ENCODE measurements around the gene KASH5. TPM values are rescaled to one million over a fixed set of nuclear protein-coding genes. Genes with fewer than 3 reads are reported as not detected.

The KASH5 gene
- total RNA-seq, 1 experiment from 2014 or later, result 0.42 TPM

GRCh38 chr19:49355909-49356353, 32.1 kb upstream of the KASH5 start (continued):
- no peak for TF ChIP-seq ELF4 (CRISPR knock-in tag; IDR thresholded peaks at IDR 0.05; ENCODE audit: low read depth)
- TF ChIP-seq MYBL2 (CRISPR knock-in tag; IDR thresholded peaks at IDR 0.05), result no peak
- no peak for TF ChIP-seq ZNF317 (CRISPR knock-in tag; IDR thresholded peaks at IDR 0.05; ENCODE audit: borderline replicate concordance, low read depth)
- no peak for TF ChIP-seq IRF2 (CRISPR knock-in tag; IDR thresholded peaks at IDR 0.05; ENCODE audit: borderline replicate concordance, low read depth)
- TF ChIP-seq FOXP4 (CRISPR knock-in tag; IDR thresholded peaks at IDR 0.05), result no peak
- no peak for TF ChIP-seq MLX (CRISPR knock-in tag; IDR thresholded peaks at IDR 0.05)
- TF ChIP-seq, protein P1, sequence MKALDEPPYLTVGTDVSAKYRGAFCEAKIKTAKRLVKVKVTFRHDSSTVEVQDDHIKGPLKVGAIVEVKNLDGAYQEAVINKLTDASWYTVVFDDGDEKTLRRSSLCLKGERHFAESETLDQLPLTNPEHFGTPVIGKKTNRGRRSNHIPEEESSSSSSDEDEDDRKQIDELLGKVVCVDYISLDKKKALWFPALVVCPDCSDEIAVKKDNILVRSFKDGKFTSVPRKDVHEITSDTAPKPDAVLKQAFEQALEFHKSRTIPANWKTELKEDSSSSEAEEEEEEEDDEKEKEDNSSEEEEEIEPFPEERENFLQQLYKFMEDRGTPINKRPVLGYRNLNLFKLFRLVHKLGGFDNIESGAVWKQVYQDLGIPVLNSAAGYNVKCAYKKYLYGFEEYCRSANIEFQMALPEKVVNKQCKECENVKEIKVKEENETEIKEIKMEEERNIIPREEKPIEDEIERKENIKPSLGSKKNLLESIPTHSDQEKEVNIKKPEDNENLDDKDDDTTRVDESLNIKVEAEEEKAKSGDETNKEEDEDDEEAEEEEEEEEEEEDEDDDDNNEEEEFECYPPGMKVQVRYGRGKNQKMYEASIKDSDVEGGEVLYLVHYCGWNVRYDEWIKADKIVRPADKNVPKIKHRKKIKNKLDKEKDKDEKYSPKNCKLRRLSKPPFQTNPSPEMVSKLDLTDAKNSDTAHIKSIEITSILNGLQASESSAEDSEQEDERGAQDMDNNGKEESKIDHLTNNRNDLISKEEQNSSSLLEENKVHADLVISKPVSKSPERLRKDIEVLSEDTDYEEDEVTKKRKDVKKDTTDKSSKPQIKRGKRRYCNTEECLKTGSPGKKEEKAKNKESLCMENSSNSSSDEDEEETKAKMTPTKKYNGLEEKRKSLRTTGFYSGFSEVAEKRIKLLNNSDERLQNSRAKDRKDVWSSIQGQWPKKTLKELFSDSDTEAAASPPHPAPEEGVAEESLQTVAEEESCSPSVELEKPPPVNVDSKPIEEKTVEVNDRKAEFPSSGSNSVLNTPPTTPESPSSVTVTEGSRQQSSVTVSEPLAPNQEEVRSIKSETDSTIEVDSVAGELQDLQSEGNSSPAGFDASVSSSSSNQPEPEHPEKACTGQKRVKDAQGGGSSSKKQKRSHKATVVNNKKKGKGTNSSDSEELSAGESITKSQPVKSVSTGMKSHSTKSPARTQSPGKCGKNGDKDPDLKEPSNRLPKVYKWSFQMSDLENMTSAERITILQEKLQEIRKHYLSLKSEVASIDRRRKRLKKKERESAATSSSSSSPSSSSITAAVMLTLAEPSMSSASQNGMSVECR (CRISPR knock-in tag; IDR thresholded peaks at IDR 0.05; ENCODE audit: borderline replicate concordance), result no peak

- H3K36me3 Mint-ChIP-seq, result peaks cover 63% of the 10 kb centered on the region
- CTCF ChIA-PET, result no interaction called here
- no peak overlapping the region for H3K27ac Mint-ChIP-seq
- POLR2A ChIA-PET, result interaction anchor here (0.5 kb wide), 1 partner anchor 32 kb away, joined by 3 read pairs; the partner anchor contains the start of gene KASH5
- no peak for DNase-seq (ENCODE audit: low spot score)
- H3K4me1 Mint-ChIP-seq, result peaks cover 10% of the 10 kb centered on the region
- no peaks in the 10 kb centered on the region for H3K9me3 Mint-ChIP-seq
- no peak for TF ChIP-seq IRF2 (CRISPR knock-in tag; IDR thresholded peaks at IDR 0.05; ENCODE audit: borderline replicate concordance, low read depth)
- no peak for TF ChIP-seq NFATC4 (CRISPR knock-in tag; IDR thresholded peaks at IDR 0.05)
- ATAC-seq, result no peak
- no peak overlapping the region for H3K4me3 Mint-ChIP-seq
- no peaks in the 10 kb centered on the region for H3K27me3 Mint-ChIP-seq (ENCODE audit: low read depth)
These were observed 31.7 kb upstream of the KASH5 start for GRCh38 chr19:49356382-49356781.

DNA sequence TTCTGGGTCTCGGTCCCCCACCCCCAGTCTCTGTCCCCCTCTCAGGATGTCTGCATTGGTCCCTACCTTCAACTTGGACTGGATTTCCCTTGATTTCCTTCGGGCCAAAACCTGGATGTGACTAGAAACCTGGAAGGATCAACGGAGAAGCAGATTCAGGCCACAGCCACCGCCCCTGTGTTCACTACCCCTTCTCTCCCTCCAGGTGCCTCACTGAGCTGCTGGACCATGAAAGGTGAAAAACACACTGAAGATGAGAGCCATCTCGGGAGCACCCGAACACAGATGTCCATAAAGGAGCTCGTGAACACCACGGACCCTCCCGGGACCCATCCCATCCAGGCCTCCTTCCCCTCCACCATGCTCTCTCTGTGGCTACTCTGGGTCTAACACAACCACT, 30.9 kb upstream of the KASH5 start:
- no peaks in the 10 kb centered on the region for H3K9me3 Mint-ChIP-seq
- H3K4me1 Mint-ChIP-seq, result peaks cover 10% of the 10 kb centered on the region
- ATAC-seq (no peak), DNase-seq (ENCODE audit: low spot score) (no peak)
- H3K4me3 Mint-ChIP-seq, result no peak overlapping the region
- peaks cover 58% of the 10 kb centered on the region for H3K36me3 Mint-ChIP-seq
- CTCF ChIA-PET, result interaction anchor here (0.8 to 1.6 kb wide), 2 partner anchors 65 to 119 kb away, joined by 4 read pairs; no protein-coding TSS in a partner anchor
- TF ChIP-seq PRRX2 (CRISPR knock-in tag; IDR thresholded peaks at IDR 0.05), result no peak
- no peak for TF ChIP-seq ELF4 (CRISPR knock-in tag; IDR thresholded peaks at IDR 0.05; ENCODE audit: low read depth)
- TF ChIP-seq, protein P2, sequence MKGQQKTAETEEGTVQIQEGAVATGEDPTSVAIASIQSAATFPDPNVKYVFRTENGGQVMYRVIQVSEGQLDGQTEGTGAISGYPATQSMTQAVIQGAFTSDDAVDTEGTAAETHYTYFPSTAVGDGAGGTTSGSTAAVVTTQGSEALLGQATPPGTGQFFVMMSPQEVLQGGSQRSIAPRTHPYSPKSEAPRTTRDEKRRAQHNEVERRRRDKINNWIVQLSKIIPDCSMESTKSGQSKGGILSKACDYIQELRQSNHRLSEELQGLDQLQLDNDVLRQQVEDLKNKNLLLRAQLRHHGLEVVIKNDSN (CRISPR knock-in tag; IDR thresholded peaks at IDR 0.05), result no peak
- no peak for TF ChIP-seq IRF2 (CRISPR knock-in tag; IDR thresholded peaks at IDR 0.05; ENCODE audit: borderline replicate concordance, low read depth)
- no peak for TF ChIP-seq ZNF423 (CRISPR knock-in tag; IDR thresholded peaks at IDR 0.05)
- TF ChIP-seq, protein P3, sequence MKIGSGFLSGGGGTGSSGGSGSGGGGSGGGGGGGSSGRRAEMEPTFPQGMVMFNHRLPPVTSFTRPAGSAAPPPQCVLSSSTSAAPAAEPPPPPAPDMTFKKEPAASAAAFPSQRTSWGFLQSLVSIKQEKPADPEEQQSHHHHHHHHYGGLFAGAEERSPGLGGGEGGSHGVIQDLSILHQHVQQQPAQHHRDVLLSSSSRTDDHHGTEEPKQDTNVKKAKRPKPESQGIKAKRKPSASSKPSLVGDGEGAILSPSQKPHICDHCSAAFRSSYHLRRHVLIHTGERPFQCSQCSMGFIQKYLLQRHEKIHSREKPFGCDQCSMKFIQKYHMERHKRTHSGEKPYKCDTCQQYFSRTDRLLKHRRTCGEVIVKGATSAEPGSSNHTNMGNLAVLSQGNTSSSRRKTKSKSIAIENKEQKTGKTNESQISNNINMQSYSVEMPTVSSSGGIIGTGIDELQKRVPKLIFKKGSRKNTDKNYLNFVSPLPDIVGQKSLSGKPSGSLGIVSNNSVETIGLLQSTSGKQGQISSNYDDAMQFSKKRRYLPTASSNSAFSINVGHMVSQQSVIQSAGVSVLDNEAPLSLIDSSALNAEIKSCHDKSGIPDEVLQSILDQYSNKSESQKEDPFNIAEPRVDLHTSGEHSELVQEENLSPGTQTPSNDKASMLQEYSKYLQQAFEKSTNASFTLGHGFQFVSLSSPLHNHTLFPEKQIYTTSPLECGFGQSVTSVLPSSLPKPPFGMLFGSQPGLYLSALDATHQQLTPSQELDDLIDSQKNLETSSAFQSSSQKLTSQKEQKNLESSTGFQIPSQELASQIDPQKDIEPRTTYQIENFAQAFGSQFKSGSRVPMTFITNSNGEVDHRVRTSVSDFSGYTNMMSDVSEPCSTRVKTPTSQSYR (CRISPR knock-in tag; IDR thresholded peaks at IDR 0.05), result no peak
- TF ChIP-seq, protein P4, sequence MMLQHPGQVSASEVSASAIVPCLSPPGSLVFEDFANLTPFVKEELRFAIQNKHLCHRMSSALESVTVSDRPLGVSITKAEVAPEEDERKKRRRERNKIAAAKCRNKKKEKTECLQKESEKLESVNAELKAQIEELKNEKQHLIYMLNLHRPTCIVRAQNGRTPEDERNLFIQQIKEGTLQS (CRISPR knock-in tag; conservative IDR thresholded peaks at IDR 0.05), result no peak
- TF ChIP-seq, protein P5, sequence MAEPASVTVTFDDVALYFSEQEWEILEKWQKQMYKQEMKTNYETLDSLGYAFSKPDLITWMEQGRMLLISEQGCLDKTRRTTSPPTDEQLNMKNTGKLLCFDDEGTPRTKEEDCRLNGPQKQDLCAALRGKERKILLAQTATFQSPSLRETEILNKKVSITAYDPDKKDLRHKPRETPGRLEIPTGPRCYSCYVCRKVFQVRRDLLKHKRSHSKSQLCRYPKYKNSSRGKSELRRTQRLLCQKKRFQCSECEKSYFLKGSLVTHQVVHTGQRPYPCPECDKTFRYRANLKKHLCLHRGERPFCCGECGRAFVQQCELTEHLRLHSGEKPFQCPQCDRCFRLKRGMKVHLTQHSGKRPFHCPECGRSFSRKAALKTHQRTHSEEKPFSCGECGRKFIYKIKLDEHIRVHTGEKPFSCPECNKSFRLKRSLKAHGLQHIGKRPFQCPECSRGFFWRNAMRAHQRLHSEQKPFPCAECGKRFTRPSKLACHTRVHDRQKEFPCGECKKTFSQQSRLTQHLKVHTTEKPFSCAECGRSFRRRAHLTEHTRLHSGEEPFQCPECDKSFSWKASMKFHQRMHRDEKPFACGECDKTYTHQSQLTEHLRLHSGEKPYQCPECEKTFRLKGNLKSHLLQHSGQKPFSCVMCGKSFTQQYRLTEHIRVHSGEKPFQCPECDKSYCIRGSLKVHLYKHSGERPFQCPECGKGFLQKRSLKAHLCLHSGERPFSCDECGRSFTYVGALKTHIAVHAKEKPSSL (CRISPR knock-in tag; conservative IDR thresholded peaks at IDR 0.05), result no peak
- no peak for TF ChIP-seq JUN (CRISPR knock-in tag; IDR thresholded peaks at IDR 0.05)
- POLR2A ChIA-PET, result no interaction called here
- H3K27ac Mint-ChIP-seq, result no peak overlapping the region; the same call in 1 of the 2 replicates
- no peaks in the 10 kb centered on the region for H3K27me3 Mint-ChIP-seq (ENCODE audit: low read depth)
